B cell (primary cell): ENCODE measurements around the gene PKIB.

ENCODE experiments used
- EZH2 ChIP-seq: IDR thresholded peaks from 2 replicates; pipeline ENCODE4 v1.6.1; 2012; ENCODE audit warnings: borderline replicate concordance, low read depth, mild to moderate bottlenecking, moderate library complexity, low read length; ENCODE audit not compliant: insufficient read depth, poor library complexity, severe bottlenecking
- TF ChIP-seq, protein P1 (sequence below): fragments of 200-600 bp; IDR thresholded peaks from one replicate; pipeline ENCODE4 v1.8.0; 2022; ENCODE audit warnings: antibody characterized with exemption, mild to moderate bottlenecking

DNA sequence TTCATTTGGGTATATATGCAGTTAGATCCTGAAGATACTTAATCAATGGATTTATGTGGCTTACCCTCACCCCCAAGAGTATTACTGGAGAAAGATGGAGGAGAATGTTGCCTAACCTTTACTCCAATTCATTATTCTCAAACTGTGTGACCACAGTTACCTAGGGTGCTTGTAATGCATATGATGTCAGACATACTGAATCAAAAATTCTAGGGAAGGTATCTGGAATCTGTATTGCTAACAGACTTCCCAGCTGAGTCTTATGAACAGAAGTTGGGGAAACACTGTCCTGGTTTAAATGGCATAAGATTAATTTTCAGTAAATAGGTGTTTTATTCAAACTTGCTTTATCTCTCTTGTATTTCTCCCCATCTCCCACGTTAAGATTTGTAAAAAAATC is 83.9 kb downstream of the PKIB start:
- TF ChIP-seq, protein P1, sequence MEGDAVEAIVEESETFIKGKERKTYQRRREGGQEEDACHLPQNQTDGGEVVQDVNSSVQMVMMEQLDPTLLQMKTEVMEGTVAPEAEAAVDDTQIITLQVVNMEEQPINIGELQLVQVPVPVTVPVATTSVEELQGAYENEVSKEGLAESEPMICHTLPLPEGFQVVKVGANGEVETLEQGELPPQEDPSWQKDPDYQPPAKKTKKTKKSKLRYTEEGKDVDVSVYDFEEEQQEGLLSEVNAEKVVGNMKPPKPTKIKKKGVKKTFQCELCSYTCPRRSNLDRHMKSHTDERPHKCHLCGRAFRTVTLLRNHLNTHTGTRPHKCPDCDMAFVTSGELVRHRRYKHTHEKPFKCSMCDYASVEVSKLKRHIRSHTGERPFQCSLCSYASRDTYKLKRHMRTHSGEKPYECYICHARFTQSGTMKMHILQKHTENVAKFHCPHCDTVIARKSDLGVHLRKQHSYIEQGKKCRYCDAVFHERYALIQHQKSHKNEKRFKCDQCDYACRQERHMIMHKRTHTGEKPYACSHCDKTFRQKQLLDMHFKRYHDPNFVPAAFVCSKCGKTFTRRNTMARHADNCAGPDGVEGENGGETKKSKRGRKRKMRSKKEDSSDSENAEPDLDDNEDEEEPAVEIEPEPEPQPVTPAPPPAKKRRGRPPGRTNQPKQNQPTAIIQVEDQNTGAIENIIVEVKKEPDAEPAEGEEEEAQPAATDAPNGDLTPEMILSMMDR, result no peak
- TF ChIP-seq EZH2, result no peak
